Measurements from ENCODE around the gene ZNF205. TPM values are rescaled to one million over a fixed set of nuclear protein-coding genes. Genes with fewer than 3 reads are reported as not detected.
A peak's percentile ranks its signal among the peaks of the same experiment; 100 is the strongest.

ZNF205 gene
- total and polyA plus RNA-seq, 2 of the 4 experiments (the other 2 are of a cell fraction), result 8.2 to 12.7 TPM

GRCh38 chr16:3097266-3097665 lies 15.1 kb upstream of the ZNF205 start:
- H3K14ac ChIP-seq (replicated peaks; ENCODE audit: low read depth, low read length), result no peak overlapping the region
- peaks cover 35% of the 10 kb centered on the region for H3K27me3 ChIP-seq (ENCODE audit: control insufficient read depth, insufficient read depth, low read length)
- H2AK9ac ChIP-seq (replicated peaks; ENCODE audit: low read depth, low read length, poor library complexity), result no peak overlapping the region
- TF ChIP-seq BHLHE40 (IDR thresholded peaks at IDR 0.05; ENCODE audit: low read depth, low read length) (no peak), RCOR1 (IDR thresholded peaks at IDR 0.05; ENCODE audit: insufficient replicate concordance, low read length) (no peak), MAFK (IDR thresholded peaks at IDR 0.05; ENCODE audit: low read depth, low read length) (no peak), POLR2A (IDR thresholded peaks at IDR 0.05; ENCODE audit: low read depth, low read length) (no peak), RFX5 (IDR thresholded peaks at IDR 0.05; ENCODE audit: low read depth, low read length) (no peak), SMC3 (IDR thresholded peaks at IDR 0.05; ENCODE audit: low read depth, low read length) (no peak), USF2 (IDR thresholded peaks at IDR 0.05; ENCODE audit: low read depth, low read length) (no peak), CHD1 (IDR thresholded peaks at IDR 0.05; ENCODE audit: low read depth, low read length) (no peak), MXI1 (IDR thresholded peaks at IDR 0.05; ENCODE audit: borderline replicate concordance, low read depth, low read length) (no peak), RAD21 (IDR thresholded peaks at IDR 0.05; ENCODE audit: low read length) (no peak), NFE2L2 (IDR thresholded peaks at IDR 0.05; ENCODE audit: low read depth, low read length) (no peak), CTCF (conservative IDR thresholded peaks at IDR 0.05; ENCODE audit: low read depth, low read length) (no peak), ELK1 (IDR thresholded peaks at IDR 0.05; ENCODE audit: borderline replicate concordance, low read depth, low read length) (no peak), MAZ (IDR thresholded peaks at IDR 0.05; ENCODE audit: borderline replicate concordance, low read depth, low read length) (no peak), FOS (IDR thresholded peaks at IDR 0.05; ENCODE audit: low read depth, low read length) (no peak), CEBPB (IDR thresholded peaks at IDR 0.05; ENCODE audit: low read depth, low read length) (no peak)
- no TSS peak for BruUV-seq (replicated peaks)
- H3K18ac ChIP-seq (ENCODE audit: low read depth, low read length), result no peak overlapping the region
- in situ Hi-C loops (cut with MboI; ENCODE audit: low sequenced_read_pairs), result no loop called here
- peaks cover 17% of the 10 kb centered on the region for H3K9me1 ChIP-seq (ENCODE audit: insufficient read depth, low read length)
- DNase-seq, result no peak
- H2BK5ac ChIP-seq (ENCODE audit: low read depth, low read length, poor library complexity, severe bottlenecking), result no peak overlapping the region
- 20% methylated on average over 4 of the region's 8 CpGs; no CpG with 5 or more reads in 1 of the 2 experiments for whole genome bisulfite sequencing, 2 experiments (ENCODE audit: extremely low coverage in 2 of 2, insufficient read length in 1 of 2)
- H2BK20ac ChIP-seq (ENCODE audit: low read depth, low read length), result no peak overlapping the region
- no peak overlapping the region for H4K91ac ChIP-seq (ENCODE audit: insufficient read depth, low read depth, low read length)
- no peak overlapping the region for H4K8ac ChIP-seq (ENCODE audit: low read depth in 2 of 2, low read length in 2 of 2)
- no peaks in the 10 kb centered on the region for H3K9me3 ChIP-seq (ENCODE audit: control insufficient read depth, insufficient read depth, low read length)
- no peak for ATAC-seq (ENCODE audit: low read depth)
- no peak overlapping the region for H3K56ac ChIP-seq (ENCODE audit: extremely low read depth, insufficient read depth, low read length)
- no peak overlapping the region for H2AK5ac ChIP-seq (ENCODE audit: low read depth, low read length)
- no peaks in the 10 kb centered on the region for H3K79me1 ChIP-seq (ENCODE audit: low read depth in 1 of 2, low read length in 2 of 2)
- CTCF ChIA-PET, result no interaction called here
- dilution Hi-C loops (cut with HindIII; ENCODE audit: low sequenced_read_pairs, unreplicated experiment), result no loop called here
- no peak overlapping the region for H3K23ac ChIP-seq (ENCODE audit: low read depth, low read length)
- no peak overlapping the region for H3K9ac ChIP-seq (ENCODE audit: low read depth, low read length)
- H2BK15ac ChIP-seq (ENCODE audit: low read depth, low read length), result no peak overlapping the region
- H3K4me2 ChIP-seq (ENCODE audit: low read depth, low read length), result no peak overlapping the region
- H3K4ac ChIP-seq (ENCODE audit: low read depth, low read length), result no peak overlapping the region
- H3K36me3 ChIP-seq (ENCODE audit: control insufficient read depth, insufficient read depth, low read length), result no peaks in the 10 kb centered on the region
- H2AFZ ChIP-seq (replicated peaks; ENCODE audit: low read length, poor library complexity), result peak overlapping the region; percentile 48
- no peaks in the 10 kb centered on the region for H4K20me1 ChIP-seq (ENCODE audit: insufficient read depth, low read length)
- H2BK120ac ChIP-seq (ENCODE audit: low read depth, low read length), result no peak overlapping the region
- H4K5ac ChIP-seq (ENCODE audit: low read depth, low read length), result no peak overlapping the region
- H3K4me3 ChIP-seq (ENCODE audit: insufficient read depth, low read depth, low read length), result no peak overlapping the region
- POLR2A ChIA-PET (ENCODE audit: unreplicated experiment), result no interaction called here
- intact Hi-C loops (cut with micrococcal nuclease), result no loop called here
- H3K27ac ChIP-seq (ENCODE audit: insufficient read depth, low read length), result no peak overlapping the region
- peaks cover 3% of the 10 kb centered on the region for H3K4me1 ChIP-seq (ENCODE audit: control insufficient read depth, insufficient read depth, low read length)
